Measurements from ENCODE around the gene HIPK2. TPM values are rescaled to one million over a fixed set of nuclear protein-coding genes. Genes with fewer than 3 reads are reported as not detected.

HIPK2 gene
- total and polyA plus RNA-seq, 2 experiments from 2014 or later, result 23.2 to 47.0 TPM

GRCh38 chr7:139735466-139735865 is 42.3 kb downstream of the HIPK2 start:
- Histone ChIP-seq H3K4me3 (no peak overlapping the region), H3K9me3 (ENCODE audit: low read depth) (no peaks in the 10 kb centered on the region), H3K36me3 (no peaks in the 10 kb centered on the region), H3K27ac (no peak overlapping the region), H3K4me1 (ENCODE audit: low read depth) (peaks cover 21% of the 10 kb centered on the region), H3K27me3 (no peaks in the 10 kb centered on the region)
- no peak for TF ChIP-seq CTCF (IDR thresholded peaks at IDR 0.05; ENCODE audit: low read depth, low read length)
- no peak for DNase-seq (ENCODE audit: low read depth in 1 of 2, low spot score in 1 of 2)

- Histone ChIP-seq H3K9me3 (ENCODE audit: low read depth) (no peaks in the 10 kb centered on the region), H3K36me3 (no peaks in the 10 kb centered on the region), H3K4me1 (ENCODE audit: low read depth) (peaks cover 21% of the 10 kb centered on the region), H3K27ac (peak overlapping the region; percentile 41), H3K27me3 (no peaks in the 10 kb centered on the region), H3K4me3 (no peak overlapping the region)
- peak in 1 of 2 donors; percentile 99 for DNase-seq (ENCODE audit: low read depth in 1 of 2, low spot score in 1 of 2)
- TF ChIP-seq CTCF (IDR thresholded peaks at IDR 0.05; ENCODE audit: low read depth, low read length), result no peak
Measured at GRCh38 chr7:139734395-139734794, 43.4 kb downstream of the HIPK2 start.

- Histone ChIP-seq H3K27ac (peak overlapping the region; percentile 41), H3K36me3 (no peaks in the 10 kb centered on the region), H3K27me3 (no peaks in the 10 kb centered on the region), H3K4me3 (no peak overlapping the region), H3K9me3 (ENCODE audit: low read depth) (no peaks in the 10 kb centered on the region), H3K4me1 (ENCODE audit: low read depth) (peaks cover 21% of the 10 kb centered on the region)
- peak in 1 of 2 donors; percentile 57 for DNase-seq (ENCODE audit: low read depth in 1 of 2, low spot score in 1 of 2)
- no peak for TF ChIP-seq CTCF (IDR thresholded peaks at IDR 0.05; ENCODE audit: low read depth, low read length)
Measured at GRCh38 chr7:139733751-139734150, 44.0 kb downstream of the HIPK2 start.

- Histone ChIP-seq H3K27me3 (no peaks in the 10 kb centered on the region), H3K4me3 (no peak overlapping the region), H3K27ac (no peak overlapping the region), H3K9me3 (ENCODE audit: low read depth) (no peaks in the 10 kb centered on the region), H3K4me1 (ENCODE audit: low read depth) (peaks cover 21% of the 10 kb centered on the region), H3K36me3 (no peaks in the 10 kb centered on the region)
- DNase-seq (ENCODE audit: low read depth in 1 of 2, low spot score in 1 of 2), result no peak
- no peak for TF ChIP-seq CTCF (IDR thresholded peaks at IDR 0.05; ENCODE audit: low read depth, low read length)
Measured at GRCh38 chr7:139732471-139733167, 45.2 kb downstream of the HIPK2 start.

- no peaks in the 10 kb centered on the region for H3K9me3 ChIP-seq (ENCODE audit: low read depth)
- H3K27me3 ChIP-seq, result no peaks in the 10 kb centered on the region
- peak overlapping the region; percentile 21 for H3K27ac ChIP-seq
- H3K36me3 ChIP-seq, result no peaks in the 10 kb centered on the region
- peak in 1 of 2 donors; percentile 96 for DNase-seq (ENCODE audit: low read depth in 1 of 2, low spot score in 1 of 2)
- peaks cover 21% of the 10 kb centered on the region for H3K4me1 ChIP-seq (ENCODE audit: low read depth)
- TF ChIP-seq CTCF (IDR thresholded peaks at IDR 0.05; ENCODE audit: low read depth, low read length), result no peak
- no peak overlapping the region for H3K4me3 ChIP-seq
Measured at GRCh38 chr7:139731802-139732470, 45.9 kb downstream of the HIPK2 start.
